GM23338 (cell line): ENCODE data around the gene UBE2V1. TPM values are rescaled to one million over a fixed set of nuclear protein-coding genes. Genes with fewer than 3 reads are reported as not detected.

ENCODE experiments used
- ATAC-seq: fragments of 200-7000 bp; cut with Tn5 transposase; 3 replicates; pipeline ENCODE4 v1.9.1; 2020
- DNase-seq: peaks from one replicate; pipeline ENCODE4 v3.0.0-alpha.2; 2015; ENCODE audit warnings: low spot score
- H2AFZ ChIP-seq: fragments of 200-600 bp; sonication (generic); 2 replicates; pipeline ENCODE4 v1.8.0; 2016; ENCODE audit warnings: antibody characterized with exemption, mild to moderate bottlenecking, moderate library complexity
- H3F3A ChIP-seq: fragments of 200-600 bp; sonication (generic); replicated peaks from 2 replicates; pipeline ENCODE4 v1.8.0; 2017; ENCODE audit warnings: antibody characterized with exemption, mixed run types, low read depth
- H3K27ac ChIP-seq: fragments of 200-600 bp; sonication (generic); 2 replicates; pipeline ENCODE4 v1.6.1; 2016; ENCODE audit warnings: low read depth
- H3K27me3 ChIP-seq: fragments of 200-600 bp; sonication (generic); 2 replicates; pipeline ENCODE4 v1.8.0; 2016; ENCODE audit warnings: mild to moderate bottlenecking, mixed run types, moderate library complexity; ENCODE audit not compliant: insufficient read depth
- H3K36me3 ChIP-seq: fragments of 200-600 bp; sonication (generic); 2 replicates; pipeline ENCODE4 v1.8.0; 2016; ENCODE audit warnings: mild to moderate bottlenecking; ENCODE audit not compliant: insufficient read depth
- H3K4me1 ChIP-seq: fragments of 200-600 bp; sonication (generic); 2 replicates; pipeline ENCODE4 v1.8.0; 2016; ENCODE audit warnings: mild to moderate bottlenecking, moderate library complexity; ENCODE audit not compliant: insufficient read depth
- H3K4me2 ChIP-seq: fragments of 200-600 bp; sonication (generic); 2 replicates; pipeline ENCODE4 v1.7.1; 2017; ENCODE audit warnings: mixed run types
- H3K4me3 ChIP-seq: fragments of 200-600 bp; sonication (generic); 2 replicates; pipeline ENCODE4 v1.6.1; 2016; ENCODE audit warnings: mixed run types
- H3K79me2 ChIP-seq: fragments of 200-600 bp; sonication (generic); replicated peaks from 2 replicates; pipeline ENCODE4 v1.8.0; 2017; ENCODE audit warnings: mild to moderate bottlenecking; ENCODE audit not compliant: insufficient read depth
- H3K9me2 ChIP-seq: fragments of 200-600 bp; sonication (generic); 2 replicates; pipeline ENCODE4 v1.8.0; 2017; ENCODE audit not compliant: insufficient read depth
- H4K20me1 ChIP-seq: fragments of 200-600 bp; sonication (generic); replicated peaks from 2 replicates; pipeline ENCODE4 v1.8.0; 2017; ENCODE audit warnings: mild to moderate bottlenecking; ENCODE audit not compliant: insufficient read depth
- H3K27ac Mint-ChIP-seq: 2 replicates; pipeline ENCODE4 v1.8.0; 2020; ENCODE audit warnings: inconsistent platforms, mild to moderate bottlenecking, moderate library complexity, mixed read lengths
- H3K27me3 Mint-ChIP-seq: 3 replicates; pipeline ENCODE4 v1.8.0; 2022; ENCODE audit warnings: low read depth, mild to moderate bottlenecking, moderate library complexity, mixed read lengths, inconsistent platforms; ENCODE audit not compliant: insufficient read depth, poor library complexity
- H3K36me3 Mint-ChIP-seq: 3 replicates; pipeline ENCODE4 v1.8.0; 2021; ENCODE audit warnings: low read depth, mild to moderate bottlenecking, inconsistent platforms, moderate library complexity, mixed read lengths
- H3K4me1 Mint-ChIP-seq: 3 replicates; pipeline ENCODE4 v1.8.0; 2020; ENCODE audit warnings: mild to moderate bottlenecking, inconsistent platforms, mixed read lengths
- H3K4me3 Mint-ChIP-seq: 3 replicates; pipeline ENCODE4 v1.8.0; 2021; ENCODE audit warnings: moderate library complexity, mild to moderate bottlenecking, inconsistent platforms, mixed read lengths
- H3K9me3 Mint-ChIP-seq: 3 replicates; pipeline ENCODE4 v1.8.0; 2020; ENCODE audit warnings: moderate library complexity, mild to moderate bottlenecking, inconsistent platforms, mixed read lengths
- CREB1 ChIP-seq: fragments of 250-450 bp; sonication (Bioruptor Pico); IDR thresholded peaks from 2 replicates; pipeline ENCODE4 v1.5.0; 2020; ENCODE audit warnings: low read depth, mild to moderate bottlenecking, moderate library complexity
- EZH2 ChIP-seq: fragments of 200-600 bp; sonication (generic); IDR thresholded peaks from one replicate; pipeline ENCODE4 v1.8.0; 2017; ENCODE audit warnings: antibody characterized with exemption, mild to moderate bottlenecking, low read depth; ENCODE audit not compliant: unreplicated experiment
- EZH2phosphoT487 ChIP-seq: fragments of 200-600 bp; sonication (generic); IDR thresholded peaks from one replicate; pipeline ENCODE4 v1.8.1; 2018; ENCODE audit warnings: antibody characterized with exemption; ENCODE audit not compliant: unreplicated experiment
- JUNB ChIP-seq: IDR thresholded peaks from one replicate; pipeline ENCODE4 v1.6.1; 2016; ENCODE audit warnings: antibody characterized with exemption; ENCODE audit not compliant: unreplicated experiment
- NANOG ChIP-seq: IDR thresholded peaks from 2 replicates; pipeline ENCODE4 v1.6.1; 2016; ENCODE audit warnings: antibody characterized with exemption, borderline replicate concordance
- POLR2AphosphoS5 ChIP-seq: IDR thresholded peaks from 2 replicates; pipeline ENCODE4 v1.6.1; 2016; ENCODE audit warnings: antibody characterized with exemption, low read depth
- STAT1 ChIP-seq: IDR thresholded peaks from one replicate; pipeline ENCODE4 v1.6.1; 2016; ENCODE audit warnings: antibody characterized with exemption; ENCODE audit not compliant: unreplicated experiment
- ZNF114 ChIP-seq: fragments of 250-450 bp; sonication (Bioruptor Pico); IDR thresholded peaks from 2 replicates; pipeline ENCODE4 v1.5.0; 2020; ENCODE audit warnings: mild to moderate bottlenecking, moderate library complexity
- ZNF331 ChIP-seq: fragments of 250-450 bp; sonication (Bioruptor Pico); IDR thresholded peaks from 2 replicates; pipeline ENCODE4 v1.5.0; 2020; ENCODE audit warnings: low read depth, mild to moderate bottlenecking, moderate library complexity
- polyA plus RNA-seq: library from polyadenylated mRNA; unstranded; fragments of >200 nt; fragmentation: Nextera tagmentation; extraction: Ambion mirVana; gene quantifications from 2 replicates; pipeline ENCODE4 v1.2.1, GENCODE V29; 2016
- total RNA-seq: library from RNA; depleted of rRNA; stranded (reverse); fragments of >200 nt; shearing (Covaris generic); gene quantifications from 2 replicates; pipeline ENCODE4 v1.2.3, GENCODE V29; 2014
- TF ChIP-seq, protein P1 (sequence below): IDR thresholded peaks from one replicate; pipeline ENCODE4 v1.6.1; 2018; ENCODE audit warnings: antibody characterized with exemption; ENCODE audit not compliant: unreplicated experiment
- TF ChIP-seq, protein P2 (sequence below): IDR thresholded peaks from 2 replicates; pipeline ENCODE4 v1.6.1; 2016; ENCODE audit warnings: antibody characterized with exemption
- TF ChIP-seq, protein P3 (sequence below), 2 experiments: fragments of 200-600 bp in 1 of 2; sonication (generic) in 1 of 2; conservative IDR thresholded peaks; 2 replicates each; pipeline versions ENCODE4 v1.5.1 to v1.6.1; 2016 to 2017; ENCODE audit warnings: antibody characterized with exemption in 2 of 2, low read depth in 2 of 2, mild to moderate bottlenecking in 2 of 2, moderate library complexity in 1 of 2
- TF ChIP-seq, protein P4 (sequence below): fragments of 250-450 bp; sonication (Bioruptor Pico); IDR thresholded peaks from 2 replicates; pipeline ENCODE4 v1.5.0; 2020; ENCODE audit warnings: mild to moderate bottlenecking, moderate library complexity

UBE2V1 gene
- total and polyA plus RNA-seq, 2 experiments from 2014 or later = 105 to 302 TPM

- H3F3A ChIP-seq = no peaks in the 10 kb centered on the region
- no peaks in the 10 kb centered on the region for H4K20me1 ChIP-seq
- H3K27ac ChIP-seq = no peak overlapping the region
- DNase-seq = no peak
- H3K4me1 ChIP-seq = no peaks in the 10 kb centered on the region
- no peaks in the 10 kb centered on the region for H3K36me3 Mint-ChIP-seq
- H3K27me3 ChIP-seq = no peaks in the 10 kb centered on the region
- H3K4me2 ChIP-seq = no peak overlapping the region
- no peaks in the 10 kb centered on the region for H3K36me3 ChIP-seq
- H3K4me3 Mint-ChIP-seq = no peak overlapping the region
- H3K9me2 ChIP-seq = no peaks in the 10 kb centered on the region
- no peak overlapping the region for H2AFZ ChIP-seq
- H3K4me3 ChIP-seq = no peak overlapping the region
- H3K9me3 Mint-ChIP-seq = no peaks in the 10 kb centered on the region
- H3K27ac Mint-ChIP-seq = no peak overlapping the region
- peaks cover 11% of the 10 kb centered on the region for H3K4me1 Mint-ChIP-seq
- no peaks in the 10 kb centered on the region for H3K79me2 ChIP-seq
- TF ChIP-seq ZNF114 (no peak), ZNF331 (CRISPR knock-in tag) (no peak), CREB1 (CRISPR knock-in tag) (no peak), NANOG (no peak), STAT1 (no peak), EZH2phosphoT487 (no peak), JUNB (no peak), EZH2 (no peak), POLR2AphosphoS5 (no peak)
- TF ChIP-seq, protein P1, sequence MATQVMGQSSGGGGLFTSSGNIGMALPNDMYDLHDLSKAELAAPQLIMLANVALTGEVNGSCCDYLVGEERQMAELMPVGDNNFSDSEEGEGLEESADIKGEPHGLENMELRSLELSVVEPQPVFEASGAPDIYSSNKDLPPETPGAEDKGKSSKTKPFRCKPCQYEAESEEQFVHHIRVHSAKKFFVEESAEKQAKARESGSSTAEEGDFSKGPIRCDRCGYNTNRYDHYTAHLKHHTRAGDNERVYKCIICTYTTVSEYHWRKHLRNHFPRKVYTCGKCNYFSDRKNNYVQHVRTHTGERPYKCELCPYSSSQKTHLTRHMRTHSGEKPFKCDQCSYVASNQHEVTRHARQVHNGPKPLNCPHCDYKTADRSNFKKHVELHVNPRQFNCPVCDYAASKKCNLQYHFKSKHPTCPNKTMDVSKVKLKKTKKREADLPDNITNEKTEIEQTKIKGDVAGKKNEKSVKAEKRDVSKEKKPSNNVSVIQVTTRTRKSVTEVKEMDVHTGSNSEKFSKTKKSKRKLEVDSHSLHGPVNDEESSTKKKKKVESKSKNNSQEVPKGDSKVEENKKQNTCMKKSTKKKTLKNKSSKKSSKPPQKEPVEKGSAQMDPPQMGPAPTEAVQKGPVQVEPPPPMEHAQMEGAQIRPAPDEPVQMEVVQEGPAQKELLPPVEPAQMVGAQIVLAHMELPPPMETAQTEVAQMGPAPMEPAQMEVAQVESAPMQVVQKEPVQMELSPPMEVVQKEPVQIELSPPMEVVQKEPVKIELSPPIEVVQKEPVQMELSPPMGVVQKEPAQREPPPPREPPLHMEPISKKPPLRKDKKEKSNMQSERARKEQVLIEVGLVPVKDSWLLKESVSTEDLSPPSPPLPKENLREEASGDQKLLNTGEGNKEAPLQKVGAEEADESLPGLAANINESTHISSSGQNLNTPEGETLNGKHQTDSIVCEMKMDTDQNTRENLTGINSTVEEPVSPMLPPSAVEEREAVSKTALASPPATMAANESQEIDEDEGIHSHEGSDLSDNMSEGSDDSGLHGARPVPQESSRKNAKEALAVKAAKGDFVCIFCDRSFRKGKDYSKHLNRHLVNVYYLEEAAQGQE = no peak
- TF ChIP-seq, protein P2, sequence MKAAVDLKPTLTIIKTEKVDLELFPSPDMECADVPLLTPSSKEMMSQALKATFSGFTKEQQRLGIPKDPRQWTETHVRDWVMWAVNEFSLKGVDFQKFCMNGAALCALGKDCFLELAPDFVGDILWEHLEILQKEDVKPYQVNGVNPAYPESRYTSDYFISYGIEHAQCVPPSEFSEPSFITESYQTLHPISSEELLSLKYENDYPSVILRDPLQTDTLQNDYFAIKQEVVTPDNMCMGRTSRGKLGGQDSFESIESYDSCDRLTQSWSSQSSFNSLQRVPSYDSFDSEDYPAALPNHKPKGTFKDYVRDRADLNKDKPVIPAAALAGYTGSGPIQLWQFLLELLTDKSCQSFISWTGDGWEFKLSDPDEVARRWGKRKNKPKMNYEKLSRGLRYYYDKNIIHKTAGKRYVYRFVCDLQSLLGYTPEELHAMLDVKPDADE = no peak
- TF ChIP-seq, protein P3, sequence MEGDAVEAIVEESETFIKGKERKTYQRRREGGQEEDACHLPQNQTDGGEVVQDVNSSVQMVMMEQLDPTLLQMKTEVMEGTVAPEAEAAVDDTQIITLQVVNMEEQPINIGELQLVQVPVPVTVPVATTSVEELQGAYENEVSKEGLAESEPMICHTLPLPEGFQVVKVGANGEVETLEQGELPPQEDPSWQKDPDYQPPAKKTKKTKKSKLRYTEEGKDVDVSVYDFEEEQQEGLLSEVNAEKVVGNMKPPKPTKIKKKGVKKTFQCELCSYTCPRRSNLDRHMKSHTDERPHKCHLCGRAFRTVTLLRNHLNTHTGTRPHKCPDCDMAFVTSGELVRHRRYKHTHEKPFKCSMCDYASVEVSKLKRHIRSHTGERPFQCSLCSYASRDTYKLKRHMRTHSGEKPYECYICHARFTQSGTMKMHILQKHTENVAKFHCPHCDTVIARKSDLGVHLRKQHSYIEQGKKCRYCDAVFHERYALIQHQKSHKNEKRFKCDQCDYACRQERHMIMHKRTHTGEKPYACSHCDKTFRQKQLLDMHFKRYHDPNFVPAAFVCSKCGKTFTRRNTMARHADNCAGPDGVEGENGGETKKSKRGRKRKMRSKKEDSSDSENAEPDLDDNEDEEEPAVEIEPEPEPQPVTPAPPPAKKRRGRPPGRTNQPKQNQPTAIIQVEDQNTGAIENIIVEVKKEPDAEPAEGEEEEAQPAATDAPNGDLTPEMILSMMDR (conservative IDR thresholded peaks at IDR 0.05; ENCODE audit: low read depth in 2 of 2) = no peak
- TF ChIP-seq, protein P4, sequence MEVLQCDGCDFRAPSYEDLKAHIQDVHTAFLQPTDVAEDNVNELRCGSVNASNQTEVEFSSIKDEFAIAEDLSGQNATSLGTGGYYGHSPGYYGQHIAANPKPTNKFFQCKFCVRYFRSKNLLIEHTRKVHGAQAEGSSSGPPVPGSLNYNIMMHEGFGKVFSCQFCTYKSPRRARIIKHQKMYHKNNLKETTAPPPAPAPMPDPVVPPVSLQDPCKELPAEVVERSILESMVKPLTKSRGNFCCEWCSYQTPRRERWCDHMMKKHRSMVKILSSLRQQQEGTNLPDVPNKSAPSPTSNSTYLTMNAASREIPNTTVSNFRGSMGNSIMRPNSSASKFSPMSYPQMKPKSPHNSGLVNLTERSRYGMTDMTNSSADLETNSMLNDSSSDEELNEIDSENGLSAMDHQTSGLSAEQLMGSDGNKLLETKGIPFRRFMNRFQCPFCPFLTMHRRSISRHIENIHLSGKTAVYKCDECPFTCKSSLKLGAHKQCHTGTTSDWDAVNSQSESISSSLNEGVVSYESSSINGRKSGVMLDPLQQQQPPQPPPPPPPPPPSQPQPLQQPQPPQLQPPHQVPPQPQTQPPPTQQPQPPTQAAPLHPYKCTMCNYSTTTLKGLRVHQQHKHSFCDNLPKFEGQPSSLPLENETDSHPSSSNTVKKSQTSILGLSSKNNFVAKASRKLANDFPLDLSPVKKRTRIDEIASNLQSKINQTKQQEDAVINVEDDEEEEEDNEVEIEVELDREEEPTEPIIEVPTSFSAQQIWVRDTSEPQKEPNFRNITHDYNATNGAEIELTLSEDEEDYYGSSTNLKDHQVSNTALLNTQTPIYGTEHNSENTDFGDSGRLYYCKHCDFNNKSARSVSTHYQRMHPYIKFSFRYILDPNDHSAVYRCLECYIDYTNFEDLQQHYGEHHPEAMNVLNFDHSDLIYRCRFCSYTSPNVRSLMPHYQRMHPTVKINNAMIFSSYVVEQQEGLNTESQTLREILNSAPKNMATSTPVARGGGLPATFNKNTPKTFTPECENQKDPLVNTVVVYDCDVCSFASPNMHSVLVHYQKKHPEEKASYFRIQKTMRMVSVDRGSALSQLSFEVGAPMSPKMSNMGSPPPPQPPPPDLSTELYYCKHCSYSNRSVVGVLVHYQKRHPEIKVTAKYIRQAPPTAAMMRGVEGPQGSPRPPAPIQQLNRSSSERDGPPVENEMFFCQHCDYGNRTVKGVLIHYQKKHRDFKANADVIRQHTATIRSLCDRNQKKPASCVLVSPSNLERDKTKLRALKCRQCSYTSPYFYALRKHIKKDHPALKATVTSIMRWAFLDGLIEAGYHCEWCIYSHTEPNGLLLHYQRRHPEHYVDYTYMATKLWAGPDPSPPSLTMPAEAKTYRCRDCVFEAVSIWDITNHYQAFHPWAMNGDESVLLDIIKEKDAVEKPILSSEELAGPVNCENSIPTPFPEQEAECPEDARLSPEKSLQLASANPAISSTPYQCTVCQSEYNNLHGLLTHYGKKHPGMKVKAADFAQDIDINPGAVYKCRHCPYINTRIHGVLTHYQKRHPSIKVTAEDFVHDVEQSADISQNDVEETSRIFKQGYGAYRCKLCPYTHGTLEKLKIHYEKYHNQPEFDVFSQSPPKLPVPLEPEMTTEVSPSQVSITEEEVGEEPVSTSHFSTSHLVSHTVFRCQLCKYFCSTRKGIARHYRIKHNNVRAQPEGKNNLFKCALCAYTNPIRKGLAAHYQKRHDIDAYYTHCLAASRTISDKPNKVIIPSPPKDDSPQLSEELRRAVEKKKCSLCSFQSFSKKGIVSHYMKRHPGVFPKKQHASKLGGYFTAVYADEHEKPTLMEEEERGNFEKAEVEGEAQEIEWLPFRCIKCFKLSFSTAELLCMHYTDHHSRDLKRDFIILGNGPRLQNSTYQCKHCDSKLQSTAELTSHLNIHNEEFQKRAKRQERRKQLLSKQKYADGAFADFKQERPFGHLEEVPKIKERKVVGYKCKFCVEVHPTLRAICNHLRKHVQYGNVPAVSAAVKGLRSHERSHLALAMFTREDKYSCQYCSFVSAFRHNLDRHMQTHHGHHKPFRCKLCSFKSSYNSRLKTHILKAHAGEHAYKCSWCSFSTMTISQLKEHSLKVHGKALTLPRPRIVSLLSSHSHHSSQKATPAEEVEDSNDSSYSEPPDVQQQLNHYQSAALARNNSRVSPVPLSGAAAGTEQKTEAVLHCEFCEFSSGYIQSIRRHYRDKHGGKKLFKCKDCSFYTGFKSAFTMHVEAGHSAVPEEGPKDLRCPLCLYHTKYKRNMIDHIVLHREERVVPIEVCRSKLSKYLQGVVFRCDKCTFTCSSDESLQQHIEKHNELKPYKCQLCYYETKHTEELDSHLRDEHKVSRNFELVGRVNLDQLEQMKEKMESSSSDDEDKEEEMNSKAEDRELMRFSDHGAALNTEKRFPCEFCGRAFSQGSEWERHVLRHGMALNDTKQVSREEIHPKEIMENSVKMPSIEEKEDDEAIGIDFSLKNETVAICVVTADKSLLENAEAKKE (CRISPR knock-in tag) = no peak
- no peak for ATAC-seq
- peaks cover 5% of the 10 kb centered on the region for H3K27me3 Mint-ChIP-seq
These were observed 75.8 kb downstream of the UBE2V1 start for GRCh38 chr20:50037123-50037522.
